DND-41 (cell line): ENCODE results near the gene SSR4.

Source experiments
- CTCF ChIP-seq: IDR thresholded peaks from 2 replicates; pipeline ENCODE4 v1.5.1; 2012; ENCODE audit warnings: borderline replicate concordance, low read length, moderate library complexity, mild to moderate bottlenecking; ENCODE audit not compliant: poor library complexity, severe bottlenecking; ENCODE audit errors: extremely low read depth
- EZH2 ChIP-seq: IDR thresholded peaks from 3 replicates; pipeline ENCODE4 v1.6.1; 2012; ENCODE audit warnings: borderline replicate concordance, low read depth, mild to moderate bottlenecking, moderate library complexity, low read length, inconsistent platforms; ENCODE audit not compliant: severe bottlenecking

GRCh38 chrX:153766871-153767673 lies 27.4 kb upstream of the SSR4 start:
- no peak for TF ChIP-seq CTCF
- TF ChIP-seq EZH2 = no peak
